SK-N-SH (cell line): ENCODE data around the gene CDH4. TPM values are rescaled to one million over a fixed set of nuclear protein-coding genes. Genes with fewer than 3 reads are reported as not detected.

Source experiments
- CTCF ChIA-PET: fragments of 300-600, 350-600 bp; formaldehyde crosslinking; extraction: SDS; loops from one replicate; lab custom pipeline; 2021; lab: Yijun Ruan, JAX
- POLR2A ChIA-PET: fragments of 350-600 bp; sonication (Branson Sonifier 250); formaldehyde crosslinking; extraction: SDS; loops from one replicate; lab custom pipeline; 2020; ENCODE audit warnings: antibody characterized with exemption, inconsistent platforms; lab: Yijun Ruan, JAX
- DNase-seq: peaks from one replicate; pipeline ENCODE4 v3.0.0; 2012
- H2AFZ ChIP-seq: fragments of 200-600 bp; sonication (generic); 2 replicates; pipeline ENCODE4 v1.8.1; 2016; ENCODE audit warnings: antibody characterized with exemption, mild to moderate bottlenecking, low read depth
- H3F3A ChIP-seq: fragments of 200-600 bp; sonication (generic); replicated peaks from 2 replicates; pipeline ENCODE3; 2016; ENCODE audit warnings: antibody characterized with exemption, mild to moderate bottlenecking; ENCODE audit not compliant: insufficient read depth
- H3K27ac ChIP-seq, 2 experiments: fragments of 200-500 bp in 1 of 2; fragments of 200-600 bp in 1 of 2; sonication (Bioruptor generic) in 1 of 2; sonication (generic), shearing (Covaris generic) in 1 of 2; 2 replicates each; pipeline versions ENCODE4 v1.5.1 to v1.6.1; 2014 to 2016; ENCODE audit warnings: low read depth in 2 of 2, inconsistent platforms in 1 of 2, low read length in 1 of 2, mild to moderate bottlenecking in 1 of 2, mixed read lengths in 1 of 2
- H3K27me3 ChIP-seq: fragments of 200-600 bp; sonication (generic), shearing (Covaris generic); 2 replicates; pipeline ENCODE4 v1.6.1; 2016; ENCODE audit warnings: mixed run types; ENCODE audit not compliant: insufficient read depth
- H3K36me3 ChIP-seq, 2 experiments: fragments of 200-500 bp in 1 of 2; fragments of 200-600 bp in 1 of 2; sonication (Bioruptor generic) in 1 of 2; sonication (generic) in 1 of 2; replicated peaks in 1 of 2; 2 replicates each; pipeline versions ENCODE3 to v1.5.1; 2014 to 2016; ENCODE audit warnings: low read length in 1 of 2, mild to moderate bottlenecking in 1 of 2; ENCODE audit not compliant: insufficient read depth in 2 of 2, control insufficient read depth in 1 of 2
- H3K4me1 ChIP-seq, 2 experiments: fragments of 200-500 bp in 1 of 2; fragments of 200-600 bp in 1 of 2; sonication (Bioruptor generic) in 1 of 2; sonication (generic), shearing (Covaris generic) in 1 of 2; 2 replicates each; pipeline versions ENCODE4 v1.5.1 to v1.6.1; 2014 to 2016; ENCODE audit warnings: low read depth in 1 of 2, low read length in 1 of 2, mixed run types in 1 of 2; ENCODE audit not compliant: insufficient read depth in 2 of 2, control insufficient read depth in 1 of 2
- H3K4me2 ChIP-seq: fragments of 200-600 bp; sonication (generic), shearing (Covaris generic); 2 replicates; pipeline ENCODE4 v1.6.1; 2017; ENCODE audit warnings: mixed run types
- H3K4me3 ChIP-seq, 2 experiments: fragments of 200-500 bp in 1 of 2; fragments of 200-600 bp in 1 of 2; sonication (Bioruptor generic) in 1 of 2; sonication (generic), shearing (Covaris generic) in 1 of 2; 2 replicates each; pipeline versions ENCODE4 v1.5.1 to v1.8.1; 2014 to 2016; ENCODE audit warnings: low read depth in 2 of 2, inconsistent platforms in 1 of 2, low read length in 1 of 2, mild to moderate bottlenecking in 1 of 2, mixed read lengths in 1 of 2, moderate library complexity in 1 of 2
- H3K79me2 ChIP-seq: fragments of 200-600 bp; sonication (generic); 2 replicates; pipeline ENCODE4 v1.8.1; 2017; ENCODE audit warnings: mild to moderate bottlenecking; ENCODE audit not compliant: insufficient read depth
- H3K9ac ChIP-seq: fragments of 200-600 bp; sonication (generic); 2 replicates; pipeline ENCODE4 v1.6.1; 2017; ENCODE audit warnings: mixed run types
- H3K9me2 ChIP-seq: fragments of 200-600 bp; sonication (generic); 2 replicates; pipeline ENCODE4 v1.6.1; 2017; ENCODE audit warnings: mixed run types
- H3K9me3 ChIP-seq: fragments of 200-600 bp; sonication (generic); 2 replicates; pipeline ENCODE4 v1.6.1; 2017; ENCODE audit warnings: mixed run types, mild to moderate bottlenecking, moderate library complexity
- H4K20me1 ChIP-seq: fragments of 200-600 bp; sonication (generic); 2 replicates; pipeline ENCODE4 v1.6.1; 2017; ENCODE audit warnings: mild to moderate bottlenecking, mixed run types; ENCODE audit not compliant: insufficient read depth
- CTCF ChIP-seq: fragments of 200-600 bp; sonication (generic); IDR thresholded peaks from 2 replicates; pipeline ENCODE4 v1.6.1; 2017; ENCODE audit warnings: antibody characterized with exemption, mild to moderate bottlenecking, moderate library complexity
- ELF1 ChIP-seq: IDR thresholded peaks from 2 replicates; pipeline ENCODE4 v1.4.0; 2012
- EP300 ChIP-seq, 2 experiments: IDR thresholded peaks; 2 replicates each; pipeline versions ENCODE4 v1.4.0 to v1.6.1; 2012; ENCODE audit warnings: borderline replicate concordance in 1 of 2, low read depth in 1 of 2, low read length in 1 of 2
- EZH2phosphoT487 ChIP-seq: fragments of 200-600 bp; sonication (generic); IDR thresholded peaks from 2 replicates; pipeline ENCODE4 v1.6.1; 2017; ENCODE audit warnings: low read depth, mixed run types, mild to moderate bottlenecking, antibody characterized with exemption, moderate library complexity, borderline replicate concordance
- FOSL2 ChIP-seq: IDR thresholded peaks from 2 replicates; pipeline ENCODE4 v1.4.0; 2012; ENCODE audit warnings: low read depth, mild to moderate bottlenecking, moderate library complexity, borderline replicate concordance
- FOXJ3 ChIP-seq: sonication (generic); formaldehyde crosslinking; IDR thresholded peaks from 2 replicates; pipeline ENCODE4 v1.5.1; 2020; ENCODE audit warnings: mild to moderate bottlenecking, missing genetic modification reagents
- GABPA ChIP-seq: IDR thresholded peaks from 2 replicates; pipeline ENCODE4 v1.4.0; 2012; ENCODE audit warnings: low read depth, mild to moderate bottlenecking
- GATA2 ChIP-seq: sonication (generic); formaldehyde crosslinking; IDR thresholded peaks from 2 replicates; pipeline ENCODE4 v1.5.0; 2020; ENCODE audit warnings: mild to moderate bottlenecking, missing genetic modification reagents
- MXI1 ChIP-seq: IDR thresholded peaks from 2 replicates; pipeline ENCODE4 v1.6.1; 2012; ENCODE audit warnings: mild to moderate bottlenecking, low read depth, low read length, improper control_type of control experiment
- NFIC ChIP-seq: IDR thresholded peaks from 2 replicates; pipeline ENCODE4 v1.4.0; 2012; ENCODE audit warnings: borderline replicate concordance
- PBX3 ChIP-seq: IDR thresholded peaks from 2 replicates; pipeline ENCODE4; 2012
- POLR2AphosphoS5 ChIP-seq: IDR thresholded peaks from 2 replicates; pipeline ENCODE4 v1.6.1; 2012; ENCODE audit warnings: low read depth, low read length
- RCOR1 ChIP-seq: fragments of 150-350 bp; IDR thresholded peaks from 2 replicates; pipeline ENCODE4 v1.6.1; 2017; ENCODE audit warnings: antibody characterized with exemption, low read length
- TEAD4 ChIP-seq: IDR thresholded peaks from 2 replicates; pipeline ENCODE4 v1.4.0; 2012; ENCODE audit warnings: mild to moderate bottlenecking, borderline replicate concordance; ENCODE audit not compliant: insufficient read depth
- USF1 ChIP-seq: IDR thresholded peaks from 2 replicates; pipeline ENCODE4 v1.4.0; 2012; ENCODE audit warnings: low read depth, borderline replicate concordance
- YY1 ChIP-seq: IDR thresholded peaks from 2 replicates; pipeline ENCODE4 v1.4.0; 2012; ENCODE audit warnings: low read depth, mild to moderate bottlenecking
- WGBS: methylation state at CpG from one replicate; pipeline ENCODE4 v1.1.6; 2017; ENCODE audit warnings: low lambda C conversion rate; 5-methylcytosine and 5-hydroxymethylcytosine counted together
- polyA plus RNA-seq, 3 experiments: library from polyadenylated mRNA; depleted of rRNA; stranded (reverse); fragments of >200 nt; gene quantifications; 2 replicates each; pipeline ENCODE4 v1.2.3, GENCODE V29; 2012

CDH4 gene
- polyA plus RNA-seq, 1 of the 3 experiments (the other 2 are of a cell fraction), result not detected

- TF ChIP-seq FOXJ3, result no peak
- no peak for TF ChIP-seq EP300 (IDR thresholded peaks at IDR 0.05; ENCODE audit: borderline replicate concordance in 1 of 2, low read depth in 1 of 2, low read length in 1 of 2)
- TF ChIP-seq USF1, result no peak
- no peak for TF ChIP-seq TEAD4
- TF ChIP-seq ELF1, result no peak
- no peak for TF ChIP-seq POLR2AphosphoS5
- TF ChIP-seq EZH2phosphoT487, result no peak
- no peak for TF ChIP-seq GATA2 (CRISPR knock-in tag)
- no peak for TF ChIP-seq GABPA
- TF ChIP-seq FOSL2, result no peak
- TF ChIP-seq RCOR1, result no peak
- TF ChIP-seq YY1, result no peak
- TF ChIP-seq NFIC, result no peak
- 66% methylated on average over 29 of the region's 33 CpGs for WGBS
- ChIA-PET POLR2A (no interaction called here), CTCF (interaction anchor here (1.3 kb wide), 1 partner anchor 26 kb away, joined by 3 read pairs; no protein-coding TSS in a partner anchor)
- Histone ChIP-seq H3K36me3 (no peaks in the 10 kb centered on the region), H4K20me1 (no peaks in the 10 kb centered on the region), H3K79me2 (no peaks in the 10 kb centered on the region), H2AFZ (no peak overlapping the region), H3F3A (no peaks in the 10 kb centered on the region), H3K27ac (no peak overlapping the region), H3K27me3 (no peaks in the 10 kb centered on the region), H3K4me3 (no peak overlapping the region), H3K9me2 (no peaks in the 10 kb centered on the region), H3K9me3 (no peaks in the 10 kb centered on the region), H3K4me2 (no peak overlapping the region), H3K9ac (no peak overlapping the region), H3K4me1 (no peaks in the 10 kb centered on the region)
- no peak for DNase-seq
Measured at GRCh38 chr20:61861054-61861841, 609.2 kb downstream of the CDH4 start.

- ChIA-PET CTCF (interaction anchor here (1.3 kb wide), 1 partner anchor 26 kb away, joined by 3 read pairs; no protein-coding TSS in a partner anchor), POLR2A (no interaction called here)
- no peaks in the 10 kb centered on the region for H4K20me1 ChIP-seq
- H3K4me2 ChIP-seq, result no peak overlapping the region
- no peak overlapping the region for H2AFZ ChIP-seq
- H3K9me3 ChIP-seq, result no peaks in the 10 kb centered on the region
- H3K79me2 ChIP-seq, result no peaks in the 10 kb centered on the region
- no peaks in the 10 kb centered on the region for H3F3A ChIP-seq
- no peak for TF ChIP-seq MXI1
- no peak for TF ChIP-seq CTCF
- no peak for TF ChIP-seq PBX3
- 52% methylated on average over 8 of the region's 15 CpGs for WGBS
- no peaks in the 10 kb centered on the region for H3K27me3 ChIP-seq
- H3K9ac ChIP-seq, result no peak overlapping the region
- H3K9me2 ChIP-seq, result no peaks in the 10 kb centered on the region
- H3K36me3 ChIP-seq, result no peaks in the 10 kb centered on the region
- no peaks in the 10 kb centered on the region for H3K4me1 ChIP-seq
- no peak for DNase-seq
- no peak overlapping the region for H3K4me3 ChIP-seq
- no peak overlapping the region for H3K27ac ChIP-seq
Measured at GRCh38 chr20:61861858-61862257, 609.8 kb downstream of the CDH4 start.
